ENCODE measurements around the gene ZNF26. TPM values are rescaled to one million over a fixed set of nuclear protein-coding genes. Genes with fewer than 3 reads are reported as not detected.

ZNF26 gene
- total RNA-seq, 2 donors from 2014 or later, result 14.2 to 17.0 TPM

GRCh38 chr12:133073836-133074235 is 87.7 kb downstream of the ZNF26 start:
- no peak for TF ChIP-seq POLR2A (IDR thresholded peaks at IDR 0.05)
- no peak for TF ChIP-seq POLR2AphosphoS5 (IDR thresholded peaks at IDR 0.05)
- no peak for TF ChIP-seq CTCF (IDR thresholded peaks at IDR 0.05)
- no peaks in the 10 kb centered on the region for H3K4me1 ChIP-seq (replicated peaks)
- no peaks in the 10 kb centered on the region for H3K27me3 ChIP-seq (replicated peaks; ENCODE audit: insufficient read depth)
- intact Hi-C loops (cut with DNase I), result no loop called here
- H3K9me3 ChIP-seq, result no peaks in the 10 kb centered on the region
- H3K27ac ChIP-seq, result no peak overlapping the region
- H3K4me3 ChIP-seq, result no peak overlapping the region
- no peaks in the 10 kb centered on the region for H3K36me3 ChIP-seq
- 96% methylated on average over 2 of the region's 2 CpGs for WGBS
- DNase-seq (ENCODE audit: low spot score), result no peak

Small RNA genes within 50 kb of the gene (small RNA-seq; reads per million reads assigned to genes)
- 0 reads per million in 2 donors for gene RNU4ATAC12P

Other genes starting within 250 kb of the ZNF26 start
- gene ANKLE2, start 224.5 kb upstream of the ZNF26 start, total RNA-seq, result 10 to 100 TPM; 31.1 to 82.4 TPM
- gene GOLGA3, start 157.5 kb upstream of the ZNF26 start, total RNA-seq, result 100 to 1,000 TPM in 1 of 2 donors, 10 to 100 TPM in 1; 99.1 to 109 TPM
- 10 to 100 TPM; 18.7 to 52.3 TPM for gene CHFR, start 98.8 kb upstream of the ZNF26 start, total RNA-seq
- gene ZNF605, start 30.1 kb upstream of the ZNF26 start, total RNA-seq, result 10 to 100 TPM in 1 of 2 donors, 1 to 10 TPM in 1; 9.6 to 12.7 TPM
- gene ZNF84, start 51.1 kb downstream of the ZNF26 start, total RNA-seq, result 10 to 100 TPM; 22.2 to 52.0 TPM
- gene ZNF140, start 94.6 kb downstream of the ZNF26 start, total RNA-seq, result 10 to 100 TPM; 18.2 to 23.7 TPM
- 1 to 10 TPM; 1.9 to 3.0 TPM for gene ZNF891, start 143.9 kb downstream of the ZNF26 start, total RNA-seq
- 10 to 100 TPM; 11.6 to 20.3 TPM for gene ZNF10, start 144.3 kb downstream of the ZNF26 start, total RNA-seq
- 10 to 100 TPM; 22.6 to 33.2 TPM for gene ZNF268, start 195.1 kb downstream of the ZNF26 start, total RNA-seq
- gene ANHX, start 249.5 kb downstream of the ZNF26 start, total RNA-seq, result 1 to 10 TPM in 1 of 2 donors, not detected in 1; 6.1 TPM